Measurements from ENCODE around the gene WBP2. TPM values are rescaled to one million over a fixed set of nuclear protein-coding genes. Genes with fewer than 3 reads are reported as not detected.

WBP2 gene
- total and polyA plus RNA-seq, 10 of the 15 experiments (the other 5 are each of a cell fraction or from before 2014, with no cell fraction given), result 1.5 to 57.3 (median 27.5) TPM

DNA sequence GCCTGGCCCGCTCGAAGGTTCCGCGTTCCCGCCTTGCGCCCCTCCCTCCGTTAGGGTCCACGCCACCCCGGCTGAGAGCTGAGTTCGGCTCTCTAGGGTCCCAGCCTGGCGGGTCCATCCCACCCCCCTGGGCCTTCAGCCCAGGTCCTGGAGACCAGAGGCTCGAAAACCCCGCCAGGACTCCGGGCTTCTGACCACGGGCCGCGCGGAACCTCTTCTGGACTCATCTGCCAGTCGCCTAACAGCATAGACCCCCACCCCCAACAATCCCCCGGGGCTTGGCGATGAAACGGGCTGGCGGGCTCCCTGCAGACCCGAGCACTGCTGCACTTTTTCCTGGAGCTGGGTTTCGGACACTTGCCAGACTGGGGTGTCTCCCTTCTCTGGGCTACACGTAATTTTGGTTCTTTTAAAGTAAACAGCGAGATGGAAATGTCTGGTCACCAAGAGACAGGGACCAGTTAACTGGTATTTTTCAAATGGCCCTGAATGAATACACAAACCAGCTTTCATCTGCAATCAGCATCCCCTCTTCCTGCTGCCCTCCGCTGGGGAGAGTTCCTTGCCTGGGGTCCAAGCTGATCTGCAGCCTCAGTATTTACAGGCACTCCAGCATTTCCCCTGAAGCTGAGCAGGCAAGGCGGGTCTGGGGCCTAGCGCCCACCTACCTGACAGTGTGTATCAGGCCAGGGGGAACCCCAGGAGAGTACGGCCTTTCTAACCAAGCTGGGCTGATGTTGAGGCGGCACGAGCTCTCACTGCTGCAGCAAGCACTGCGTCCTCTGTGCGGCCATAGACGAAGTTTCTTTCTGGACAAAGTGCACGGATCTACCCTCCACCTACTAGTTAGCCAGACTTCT is 42.3 kb upstream of the WBP2 start:
- peak overlapping the region; percentile 89; the same call in 1 of the 2 replicates for H3K4me3 ChIP-seq
- BruUV-seq (replicated peaks), result no TSS peak
- intact Hi-C loops (cut with micrococcal nuclease; ENCODE audit: unreplicated experiment), result loop anchor here (2.0 to 5.0 kb wide), 3 partner anchors 19 to 120 kb away; partner anchors contain the start of genes TRIM47 and WBP2

More for the DNA sequence above, 42.3 kb upstream of the WBP2 start:
- H3K4me1 ChIP-seq (ENCODE audit: control insufficient read depth, insufficient read depth, low read length), result peaks cover 6% of the 10 kb centered on the region
- peak overlapping the region; percentile 44; the same call in 1 of the 2 replicates for H3K4me2 ChIP-seq (ENCODE audit: control insufficient read depth, insufficient read depth)
- CTCF ChIA-PET, result interaction anchor here (0.5 to 4.8 kb wide), 11 partner anchors 9 to 482 kb away, joined by 3 to 43 read pairs (median 4); partner anchors contain the start of gene TRIM47
- no peaks in the 10 kb centered on the region for H4K20me1 ChIP-seq (ENCODE audit: control insufficient read depth, insufficient read depth)
- peak overlapping the region; percentile 20 for H2AFZ ChIP-seq (ENCODE audit: control insufficient read depth, low read depth, low read length)
- SMC1A ChIA-PET (ENCODE audit: uncharacterized antibody, unreplicated experiment), result interaction anchor here (1.0 to 1.7 kb wide), 4 partner anchors 19 to 133 kb away, joined by 4 to 5 read pairs (median 4); partner anchors contain the start of gene TRIM47
- H3K79me2 ChIP-seq (ENCODE audit: control insufficient read depth, insufficient read depth, low read length), result peaks cover 15% of the 10 kb centered on the region
- RAD21 ChIA-PET (ENCODE audit: unreplicated experiment), result interaction anchor here (0.7 to 4.5 kb wide), 7 partner anchors 21 to 144 kb away, joined by 3 to 32 read pairs (median 13); partner anchors contain the start of genes GALK1, UNC13D and WBP2
- in situ Hi-C loops (cut with MboI), result no loop called here
- H3K36me3 ChIP-seq (ENCODE audit: control insufficient read depth in 2 of 2, insufficient read depth in 2 of 2, low read length in 1 of 2), result peaks cover 10 to 17% of the 10 kb centered on the region in 2 experiments; a peak in 3 of 4 replicates
- DNase-seq (ENCODE audit: low read depth, low spot score), result no peak
- H3K27me3 ChIP-seq (replicated peaks in 1 of 2; ENCODE audit: control insufficient read depth in 2 of 2, insufficient read depth in 2 of 2, low read length in 1 of 2), result no peaks in the 10 kb centered on the region
- H3K9me3 ChIP-seq (replicated peaks; ENCODE audit: control insufficient read depth, insufficient read depth, low read length), result no peaks in the 10 kb centered on the region
- FAIRE-seq, result no peak
- WGBS (ENCODE audit: insufficient coverage, insufficient replicate concordance, low lambda C conversion rate, missing lambda C conversion rate), result 84% methylated on average over 37 of the region's 37 CpGs
- no peak for ATAC-seq
- POLR2A ChIA-PET, result interaction anchor here (0.6 to 2.8 kb wide), 9 partner anchors 15 to 120 kb away, joined by 3 to 19 read pairs (median 6); partner anchors contain the start of genes ACOX1, TEN1, TRIM47 and UNK
- TF ChIP-seq POLR2A (IDR thresholded peaks at IDR 0.05; ENCODE audit: low read depth, low read length), result peak; percentile 8; the same call in 1 of the 2 replicates
- 0 out of 2 replicates have a peak, but pooled peaks have one; percentile 19 for TF ChIP-seq POLR2AphosphoS5 (IDR thresholded peaks at IDR 0.05; ENCODE audit: low read length)
- TF ChIP-seq, protein P1, sequence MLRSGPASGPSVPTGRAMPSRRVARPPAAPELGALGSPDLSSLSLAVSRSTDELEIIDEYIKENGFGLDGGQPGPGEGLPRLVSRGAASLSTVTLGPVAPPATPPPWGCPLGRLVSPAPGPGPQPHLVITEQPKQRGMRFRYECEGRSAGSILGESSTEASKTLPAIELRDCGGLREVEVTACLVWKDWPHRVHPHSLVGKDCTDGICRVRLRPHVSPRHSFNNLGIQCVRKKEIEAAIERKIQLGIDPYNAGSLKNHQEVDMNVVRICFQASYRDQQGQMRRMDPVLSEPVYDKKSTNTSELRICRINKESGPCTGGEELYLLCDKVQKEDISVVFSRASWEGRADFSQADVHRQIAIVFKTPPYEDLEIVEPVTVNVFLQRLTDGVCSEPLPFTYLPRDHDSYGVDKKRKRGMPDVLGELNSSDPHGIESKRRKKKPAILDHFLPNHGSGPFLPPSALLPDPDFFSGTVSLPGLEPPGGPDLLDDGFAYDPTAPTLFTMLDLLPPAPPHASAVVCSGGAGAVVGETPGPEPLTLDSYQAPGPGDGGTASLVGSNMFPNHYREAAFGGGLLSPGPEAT (IDR thresholded peaks at IDR 0.05; ENCODE audit: low read depth), result no peak
- no peak for TF ChIP-seq TBL1XR1 (IDR thresholded peaks at IDR 0.05; ENCODE audit: low read depth, low read length)
- TF ChIP-seq BRCA1 (IDR thresholded peaks at IDR 0.05; ENCODE audit: low read depth, low read length), result no peak
- no peak overlapping the region for H3K27ac ChIP-seq (ENCODE audit: control insufficient read depth, insufficient read depth)
- no peak overlapping the region for H3K9ac ChIP-seq (ENCODE audit: control insufficient read depth, insufficient read depth, low read length)

Data from GM12878 (cell line).